ENCODE measurements around the gene MFNG. TPM values are rescaled to one million over a fixed set of nuclear protein-coding genes. Genes with fewer than 3 reads are reported as not detected.
A peak's percentile ranks its signal among the peaks of the same experiment; 100 is the strongest.

The MFNG gene
- total RNA-seq, 1 donor from 2014 or later: 4.3 TPM

DNA sequence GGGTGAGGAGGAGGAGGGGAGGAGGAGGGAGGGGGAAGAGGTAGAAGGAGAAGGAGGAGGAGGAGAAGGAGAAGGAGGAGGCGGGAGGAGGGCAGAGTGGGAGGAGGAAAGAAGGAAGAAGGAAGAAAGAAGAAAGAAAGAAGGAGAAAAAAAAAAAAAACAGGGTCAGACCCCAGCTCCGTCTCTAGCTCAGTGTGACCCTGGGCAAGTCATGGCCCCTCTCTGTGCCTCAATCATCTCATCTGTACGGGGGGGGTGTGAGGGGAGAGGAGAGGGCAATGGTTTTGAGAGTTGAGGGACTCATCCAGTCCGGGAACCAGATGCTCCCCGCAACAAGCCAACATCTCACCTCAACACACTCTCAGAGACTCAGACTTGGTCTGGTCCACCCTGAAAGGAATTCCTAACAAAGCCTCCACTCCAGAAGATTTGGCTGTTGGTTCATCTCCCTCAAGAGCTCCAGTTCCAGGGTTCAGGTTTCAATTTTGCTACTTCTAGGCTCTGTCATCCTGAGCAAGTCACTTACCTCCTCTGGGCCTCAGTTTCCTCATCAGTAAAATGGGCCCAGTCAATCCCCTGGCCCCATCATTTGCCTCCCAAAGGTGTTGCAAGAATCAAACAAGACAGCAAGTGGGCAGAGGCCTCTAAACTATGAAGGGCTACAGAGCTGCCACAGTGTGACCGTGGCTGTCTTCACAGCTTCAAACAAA is 25.4 kb upstream of the MFNG start:
- no peak for ATAC-seq

DNA sequence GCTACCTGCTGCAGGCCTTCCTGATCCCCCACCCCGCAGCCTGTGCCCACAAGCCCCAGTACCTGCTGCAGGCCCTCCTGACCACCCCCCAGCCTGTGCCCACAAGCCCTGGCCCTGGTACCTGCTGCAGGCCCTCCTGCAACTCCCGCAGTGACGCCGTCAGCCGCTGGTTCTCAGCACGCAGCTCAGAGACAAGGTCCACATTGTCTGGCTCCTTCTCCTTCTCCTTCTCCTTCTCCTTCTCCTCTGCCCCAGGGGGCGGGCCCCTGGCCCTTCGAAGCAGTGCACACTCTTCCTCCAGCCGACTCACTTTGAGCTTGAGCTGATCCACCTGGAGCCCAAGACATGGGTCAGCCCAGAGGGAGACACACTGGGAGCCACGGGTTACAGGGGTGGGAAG is 23.9 kb upstream of the MFNG start:
- no peak for ATAC-seq

GRCh38 chr22:37509059-37509860 is 23.1 kb upstream of the MFNG start:
- ATAC-seq: peak; percentile 17

GRCh38 chr22:37508431-37508992 is 22.3 kb upstream of the MFNG start:
- ATAC-seq: peak; percentile 65

- ATAC-seq: no peak
These were observed 21.5 kb upstream of the MFNG start for GRCh38 chr22:37507731-37508130.

- no peak for ATAC-seq
These were observed 19.8 kb upstream of the MFNG start for GRCh38 chr22:37505989-37506388.

DNA sequence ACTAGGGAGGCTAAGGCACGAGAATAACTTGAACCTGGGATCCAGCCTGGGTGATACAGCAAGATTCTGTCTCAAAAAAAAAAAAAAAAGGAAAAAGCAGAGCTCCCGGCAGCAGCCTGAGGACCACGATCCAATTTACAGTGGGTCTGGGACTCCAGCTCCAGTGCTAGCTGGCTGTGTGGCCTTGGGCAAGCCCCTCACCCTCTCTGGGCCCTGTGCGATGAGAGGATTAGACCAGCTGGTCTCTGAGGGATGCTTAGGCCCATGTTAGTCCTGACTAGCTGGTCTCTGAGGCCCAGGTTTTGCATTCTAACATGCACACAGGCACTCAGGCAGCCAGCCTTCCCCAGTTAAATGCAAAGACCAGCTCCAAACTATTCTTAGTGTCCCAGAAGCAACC is 19.4 kb upstream of the MFNG start:
- no peak for ATAC-seq

- ATAC-seq: no peak
These were observed 18.8 kb upstream of the MFNG start for GRCh38 chr22:37504964-37505363.

DNA sequence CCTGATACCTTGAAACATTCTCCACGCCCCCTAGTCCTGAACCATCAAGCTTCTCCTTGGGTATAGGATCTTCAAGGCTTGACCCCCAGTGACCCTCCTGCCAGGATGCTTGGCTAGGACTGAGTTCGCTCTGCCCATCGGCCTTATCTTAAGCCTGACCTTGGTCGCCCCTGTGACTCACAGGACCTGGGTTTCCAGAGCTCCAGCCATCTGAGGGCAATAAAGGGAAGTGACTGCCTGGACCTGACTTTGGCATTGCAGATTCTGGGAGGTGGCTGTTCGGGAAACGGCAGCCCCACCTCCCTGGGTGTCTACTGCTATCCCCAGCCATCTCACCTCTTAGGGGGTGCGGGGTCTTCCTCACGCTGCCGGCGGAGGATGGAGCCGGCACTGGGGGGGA is 17.7 kb upstream of the MFNG start:
- no peak for ATAC-seq

GRCh38 chr22:37503183-37503683 is 17.0 kb upstream of the MFNG start:
- ATAC-seq: no peak

DNA sequence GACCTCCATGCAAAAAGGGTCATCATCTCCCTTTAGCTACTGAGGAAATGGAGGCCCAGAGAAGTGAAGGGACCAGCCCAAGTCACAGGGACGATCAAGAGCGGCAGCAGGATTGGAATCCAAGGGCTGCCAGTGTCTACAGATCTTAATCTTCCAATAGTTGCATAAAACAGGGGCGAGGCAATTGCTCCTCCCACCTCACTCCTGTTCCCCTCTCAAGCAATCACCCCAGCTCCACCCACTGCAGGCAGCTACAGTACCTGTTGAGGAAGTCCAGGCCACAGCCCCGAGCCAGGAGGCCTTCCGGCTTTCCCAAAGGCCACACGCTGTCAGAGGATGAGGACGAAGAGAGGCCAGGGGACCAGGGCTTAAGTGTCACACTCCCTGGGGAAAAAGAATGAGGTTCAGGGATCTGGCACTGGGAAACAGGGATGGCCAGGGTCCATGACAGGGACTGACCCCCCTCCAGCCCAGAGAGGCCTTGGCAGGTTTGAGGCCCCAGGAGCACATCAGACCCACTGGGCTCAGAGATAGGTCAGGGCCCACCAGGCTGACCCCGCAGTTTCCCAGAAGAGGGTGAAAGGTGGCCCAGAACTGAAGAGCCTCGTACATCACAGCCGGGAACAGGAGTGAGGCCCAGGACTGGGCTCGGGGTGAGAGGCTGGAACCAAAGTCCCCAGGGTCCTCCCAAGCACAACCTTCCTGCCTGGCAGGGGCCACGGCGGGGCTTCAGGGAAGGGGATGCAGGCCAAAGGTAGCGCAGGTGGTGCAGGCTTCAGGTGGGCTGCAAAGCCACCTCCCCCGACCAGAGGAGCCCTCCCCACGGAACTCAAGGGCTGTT is 16.4 kb upstream of the MFNG start:
- ATAC-seq: peak; percentile 52

- peak; percentile 17 for ATAC-seq
These were observed 15.6 kb upstream of the MFNG start for GRCh38 chr22:37501610-37502341.

GRCh38 chr22:37500745-37501609 is 14.8 kb upstream of the MFNG start:
- ATAC-seq: peak; percentile 9

- ATAC-seq: no peak
These were observed 13.8 kb upstream of the MFNG start for GRCh38 chr22:37499789-37500540.

DNA sequence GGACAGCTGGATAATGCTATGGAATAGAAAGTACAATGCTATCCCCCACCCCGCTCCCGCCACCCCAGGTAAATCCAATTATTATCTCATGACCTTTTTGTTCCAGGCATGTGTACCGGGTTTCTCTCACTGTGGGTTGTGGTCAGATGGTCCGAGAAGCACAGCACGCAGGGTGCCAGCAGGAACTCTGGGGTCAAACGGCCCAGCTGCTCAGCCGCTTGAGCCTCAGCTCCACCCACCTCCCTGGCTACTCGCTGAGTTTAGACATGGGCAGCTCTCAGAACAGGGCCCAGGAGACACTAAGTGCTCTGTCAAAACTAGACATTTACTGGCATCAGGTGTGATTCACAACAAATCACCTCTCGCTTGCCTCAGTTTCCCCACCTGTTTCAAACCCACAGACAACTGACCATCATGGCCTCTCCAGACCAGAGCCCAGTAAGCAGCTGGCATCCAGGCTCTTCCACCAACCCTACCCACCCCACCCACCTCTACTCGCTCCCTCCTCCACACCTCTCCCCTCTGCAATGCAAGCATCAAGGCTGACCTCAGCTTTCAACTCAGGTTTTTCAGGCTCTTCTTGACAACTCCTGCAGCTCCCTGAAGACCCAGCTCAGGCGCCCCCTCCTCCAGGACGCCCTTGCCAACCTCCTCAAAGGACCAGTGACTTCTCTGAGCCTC is 13.0 kb upstream of the MFNG start:
- no peak for ATAC-seq

DNA sequence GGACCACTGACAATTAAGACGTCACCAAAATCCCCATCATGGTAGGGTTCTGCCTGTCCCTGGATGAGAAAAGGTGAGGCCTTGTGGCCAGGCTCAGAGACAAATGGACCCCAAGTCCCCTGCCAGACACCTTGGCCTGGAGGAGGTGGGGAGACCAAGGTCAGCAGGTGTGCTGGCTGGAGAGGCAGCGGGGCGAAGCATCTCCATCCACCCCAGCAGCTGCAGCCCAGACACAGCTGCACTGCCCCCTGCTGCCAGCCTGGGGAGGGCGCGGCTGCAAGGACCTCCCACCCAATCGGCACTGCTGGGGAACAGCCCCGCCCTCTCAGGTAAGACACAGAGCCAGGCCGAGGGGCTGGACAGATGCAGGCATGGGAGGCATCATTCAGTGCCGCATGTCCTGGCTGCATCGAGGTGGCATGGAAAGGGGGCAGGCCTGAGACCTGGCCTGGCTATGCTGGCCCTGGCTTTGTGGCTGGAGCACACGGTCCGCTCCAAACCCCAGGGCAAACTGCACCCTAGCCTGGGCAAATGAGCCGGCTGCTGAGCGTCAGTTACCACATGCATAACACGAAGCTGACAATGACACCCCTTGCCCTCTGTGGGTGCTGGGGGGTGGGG is 12.2 kb upstream of the MFNG start:
- peak; percentile 13 for ATAC-seq

GRCh38 chr22:37497062-37497599 is 10.9 kb upstream of the MFNG start:
- no peak for ATAC-seq

DNA sequence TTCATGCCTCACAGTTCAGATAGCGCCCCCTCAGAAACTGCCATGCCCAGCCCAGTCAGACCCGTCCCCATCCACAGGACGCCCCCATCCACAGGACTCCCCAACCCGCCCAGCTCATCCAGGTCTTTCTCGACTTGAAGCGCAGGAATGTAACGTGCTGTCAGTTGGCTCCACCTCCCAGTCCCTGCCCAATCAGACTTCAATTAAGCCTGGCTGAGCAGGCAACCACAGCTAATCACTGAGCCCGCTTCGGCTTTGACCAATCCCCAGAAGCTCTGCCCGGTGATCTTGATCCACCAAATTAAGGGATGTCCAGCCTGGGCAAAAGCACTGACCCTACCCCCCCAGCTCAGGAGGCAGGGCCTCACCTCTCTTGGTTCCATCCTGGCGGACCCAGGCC is 10.5 kb upstream of the MFNG start:
- ATAC-seq: no peak

DNA sequence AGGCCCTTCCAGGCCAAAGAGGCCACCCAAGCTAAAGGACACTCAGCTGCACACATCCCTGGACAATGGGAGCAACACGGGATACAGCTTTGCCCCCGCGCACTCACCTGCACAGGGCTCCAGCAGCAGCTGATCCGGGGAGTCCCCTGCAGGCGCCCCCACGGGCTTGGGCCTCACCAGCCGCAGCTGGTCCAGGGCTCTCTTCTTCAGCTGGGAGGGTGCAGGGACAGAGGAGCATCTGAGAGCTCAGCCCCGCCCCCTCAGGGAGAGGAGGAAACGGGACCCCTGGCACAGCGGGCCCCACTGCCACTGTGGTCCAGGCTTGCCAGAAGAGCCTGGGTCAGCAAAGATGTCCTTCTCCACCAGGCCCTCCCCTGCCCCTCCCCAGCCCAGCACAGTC is 7.8 kb upstream of the MFNG start:
- no peak for ATAC-seq

Measured in esophagus mucosa (tissue), 1 donor.